Suprapubic skin (tissue), 4 donors: ENCODE data around the gene MCF2L.

Experiments
- EP300 ChIP-seq: sonication (generic); formaldehyde crosslinking; IDR thresholded peaks from one replicate; pipeline ENCODE4 v1.6.1; 2017; ENCODE audit warnings: antibody characterized with exemption
- POLR2A ChIP-seq, 2 donors: fragments of 450-650 bp; IDR thresholded peaks; one replicate each; pipeline ENCODE4 v1.6.1; 2017; ENCODE audit warnings: antibody characterized with exemption in 2 of 2, mild to moderate bottlenecking in 2 of 2, moderate library complexity in 2 of 2
- POLR2AphosphoS5 ChIP-seq, 3 donors: sonication (generic); formaldehyde crosslinking; IDR thresholded peaks; one replicate each; pipeline ENCODE4 v1.6.1; 2017; ENCODE audit warnings: antibody characterized with exemption in 3 of 3
- TF ChIP-seq, protein P1 (sequence below), 2 donors: fragments of 200-600 bp in 1 of 2; fragments of 450-650 bp in 1 of 2; sonication (generic) in 1 of 2; IDR thresholded peaks; one replicate each; pipeline ENCODE4 v1.5.1; 2016 to 2019; ENCODE audit warnings: antibody characterized with exemption in 2 of 2, mild to moderate bottlenecking in 1 of 2, moderate library complexity in 1 of 2

DNA sequence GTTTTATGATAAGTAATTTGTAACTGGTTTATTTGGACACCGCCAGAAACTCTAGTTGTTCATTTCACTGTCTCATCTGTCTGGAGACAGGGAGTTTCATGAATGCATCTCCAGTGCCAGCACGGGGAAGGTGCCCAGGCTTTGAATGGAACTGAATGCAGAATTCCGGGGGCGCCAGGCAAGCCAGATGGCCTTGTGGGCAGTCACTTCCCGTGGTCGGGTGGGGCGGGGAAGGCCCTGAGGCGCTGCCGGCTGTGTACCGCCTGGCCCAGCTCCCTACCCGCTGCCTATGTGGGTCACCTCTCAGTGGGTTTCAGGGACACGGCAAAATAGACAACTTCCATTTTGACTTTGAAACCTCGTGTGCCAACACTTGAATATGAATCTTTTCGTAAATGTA lies 28.8 kb upstream of the MCF2L start:
- TF ChIP-seq, protein P1, sequence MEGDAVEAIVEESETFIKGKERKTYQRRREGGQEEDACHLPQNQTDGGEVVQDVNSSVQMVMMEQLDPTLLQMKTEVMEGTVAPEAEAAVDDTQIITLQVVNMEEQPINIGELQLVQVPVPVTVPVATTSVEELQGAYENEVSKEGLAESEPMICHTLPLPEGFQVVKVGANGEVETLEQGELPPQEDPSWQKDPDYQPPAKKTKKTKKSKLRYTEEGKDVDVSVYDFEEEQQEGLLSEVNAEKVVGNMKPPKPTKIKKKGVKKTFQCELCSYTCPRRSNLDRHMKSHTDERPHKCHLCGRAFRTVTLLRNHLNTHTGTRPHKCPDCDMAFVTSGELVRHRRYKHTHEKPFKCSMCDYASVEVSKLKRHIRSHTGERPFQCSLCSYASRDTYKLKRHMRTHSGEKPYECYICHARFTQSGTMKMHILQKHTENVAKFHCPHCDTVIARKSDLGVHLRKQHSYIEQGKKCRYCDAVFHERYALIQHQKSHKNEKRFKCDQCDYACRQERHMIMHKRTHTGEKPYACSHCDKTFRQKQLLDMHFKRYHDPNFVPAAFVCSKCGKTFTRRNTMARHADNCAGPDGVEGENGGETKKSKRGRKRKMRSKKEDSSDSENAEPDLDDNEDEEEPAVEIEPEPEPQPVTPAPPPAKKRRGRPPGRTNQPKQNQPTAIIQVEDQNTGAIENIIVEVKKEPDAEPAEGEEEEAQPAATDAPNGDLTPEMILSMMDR (IDR thresholded peaks at IDR 0.05) = no peak
- TF ChIP-seq POLR2AphosphoS5 (IDR thresholded peaks at IDR 0.05) (no peak), EP300 (no peak), POLR2A (IDR thresholded peaks at IDR 0.05) (no peak)
